Loucy (cell line): Measurements from ENCODE around the gene SLC27A1.
"Not testable (repeated sequence)": the region's sequence is repeated elsewhere in the genome, so short reads cannot be mapped to it uniquely, and the experiment has no call there.

Experiments used
- H2AFZ ChIP-seq: fragments of 200-600 bp; sonication (generic); 2 replicates; pipeline ENCODE4 v1.6.0; 2016; ENCODE audit warnings: antibody characterized with exemption, mild to moderate bottlenecking, low read length, moderate library complexity
- H3F3A ChIP-seq: fragments of 200-600 bp; 2 replicates; pipeline ENCODE4 v1.6.0; 2016; ENCODE audit warnings: antibody characterized with exemption, low read depth, mild to moderate bottlenecking
- H3K27me3 ChIP-seq: fragments of 200-600 bp; sonication (generic); 2 replicates; pipeline ENCODE4 v1.6.1; 2014; ENCODE audit warnings: low read length, mild to moderate bottlenecking; ENCODE audit not compliant: insufficient read depth, poor library complexity, severe bottlenecking
- H3K36me3 ChIP-seq: fragments of 200-600 bp; sonication (generic); 2 replicates; pipeline ENCODE4 v1.6.1; 2016; ENCODE audit warnings: low read length; ENCODE audit not compliant: insufficient read depth
- H3K4me1 ChIP-seq: fragments of 200-600 bp; sonication (generic); 2 replicates; pipeline ENCODE4 v1.5.1; 2014; ENCODE audit warnings: low read length, mild to moderate bottlenecking; ENCODE audit not compliant: insufficient read depth, poor library complexity, severe bottlenecking
- H3K4me2 ChIP-seq: fragments of 200-600 bp; sonication (generic); 2 replicates; pipeline ENCODE4 v1.6.0; 2014; ENCODE audit warnings: antibody characterized with exemption, low read length, low read depth, mild to moderate bottlenecking; ENCODE audit not compliant: poor library complexity, severe bottlenecking
- H3K4me3 ChIP-seq: fragments of 200-600 bp; sonication (generic); 2 replicates; pipeline ENCODE4 v1.5.1; 2014; ENCODE audit warnings: low read length, mild to moderate bottlenecking, mixed read lengths; ENCODE audit not compliant: poor library complexity, severe bottlenecking
- H3K79me2 ChIP-seq: fragments of 200-600 bp; sonication (generic); 2 replicates; pipeline ENCODE4 v1.6.1; 2014; ENCODE audit warnings: low read length; ENCODE audit not compliant: insufficient read depth
- H3K9ac ChIP-seq: fragments of 200-600 bp; sonication (generic); 2 replicates; pipeline ENCODE4 v1.6.0; 2014; ENCODE audit warnings: mild to moderate bottlenecking, low read depth, low read length, moderate library complexity; ENCODE audit not compliant: poor library complexity, severe bottlenecking
- H3K9me2 ChIP-seq: fragments of 200-600 bp; sonication (generic); replicated peaks from 2 replicates; pipeline ENCODE4 v1.6.1; 2016; ENCODE audit warnings: low read depth, low read length, mixed read lengths
- H3K9me3 ChIP-seq: fragments of 200-600 bp; sonication (generic); 2 replicates; pipeline ENCODE4 v1.6.1; 2014; ENCODE audit warnings: mild to moderate bottlenecking, antibody characterized with exemption, low read length, low read depth; ENCODE audit not compliant: insufficient read depth
- H4K20me1 ChIP-seq: fragments of 200-600 bp; sonication (generic); 2 replicates; pipeline ENCODE4 v1.6.0; 2014; ENCODE audit warnings: antibody characterized with exemption, low read length, mild to moderate bottlenecking; ENCODE audit not compliant: insufficient read depth, poor library complexity, severe bottlenecking
- CTCF ChIP-seq: fragments of 200-600 bp; sonication (generic); conservative IDR thresholded peaks from 2 replicates; pipeline ENCODE4 v1.5.1; 2014; ENCODE audit warnings: mild to moderate bottlenecking, antibody characterized with exemption, low read length
- EZH2phosphoT487 ChIP-seq: fragments of 200-600 bp; IDR thresholded peaks from 2 replicates; pipeline ENCODE4 v1.6.1; 2018; ENCODE audit warnings: antibody characterized with exemption, mild to moderate bottlenecking, moderate library complexity, borderline replicate concordance

Gene SLC27A1

DNA sequence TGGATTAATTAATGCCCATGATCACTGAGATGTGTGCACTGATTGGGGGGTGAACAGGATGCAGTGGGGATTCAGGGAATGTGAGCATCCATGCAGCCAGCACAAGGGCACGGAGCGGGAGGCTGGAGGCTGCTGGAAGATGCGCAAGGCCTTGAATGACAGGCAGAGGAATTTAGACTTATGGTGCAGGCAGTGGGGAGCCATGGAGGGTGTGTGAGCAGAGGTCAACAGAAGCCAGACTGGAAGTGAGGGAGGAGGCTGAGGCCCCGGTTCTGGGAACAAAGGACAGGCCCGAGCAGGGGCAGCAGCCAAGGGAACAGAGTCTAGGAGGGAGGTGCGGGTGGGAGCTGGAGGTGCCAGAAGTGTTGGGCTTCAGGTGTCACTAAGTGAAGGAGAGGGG is 77.8 kb downstream of the SLC27A1 start:
- H3K9ac ChIP-seq, result no peak overlapping the region
- H3K9me2 ChIP-seq, result no peaks in the 10 kb centered on the region
- no peaks in the 10 kb centered on the region for H4K20me1 ChIP-seq
- H3K9me3 ChIP-seq, result no peaks in the 10 kb centered on the region
- TF ChIP-seq EZH2phosphoT487 (no peak), CTCF (no peak)
- H3F3A ChIP-seq, result no peaks in the 10 kb centered on the region
- no peak overlapping the region for H3K4me2 ChIP-seq
- no peak overlapping the region for H3K4me3 ChIP-seq
- H3K79me2 ChIP-seq, result no peaks in the 10 kb centered on the region
- no peaks in the 10 kb centered on the region for H3K27me3 ChIP-seq
- no peak overlapping the region for H2AFZ ChIP-seq
- peaks cover 4% of the 10 kb centered on the region for H3K4me1 ChIP-seq
- H3K36me3 ChIP-seq, result no peaks in the 10 kb centered on the region

DNA sequence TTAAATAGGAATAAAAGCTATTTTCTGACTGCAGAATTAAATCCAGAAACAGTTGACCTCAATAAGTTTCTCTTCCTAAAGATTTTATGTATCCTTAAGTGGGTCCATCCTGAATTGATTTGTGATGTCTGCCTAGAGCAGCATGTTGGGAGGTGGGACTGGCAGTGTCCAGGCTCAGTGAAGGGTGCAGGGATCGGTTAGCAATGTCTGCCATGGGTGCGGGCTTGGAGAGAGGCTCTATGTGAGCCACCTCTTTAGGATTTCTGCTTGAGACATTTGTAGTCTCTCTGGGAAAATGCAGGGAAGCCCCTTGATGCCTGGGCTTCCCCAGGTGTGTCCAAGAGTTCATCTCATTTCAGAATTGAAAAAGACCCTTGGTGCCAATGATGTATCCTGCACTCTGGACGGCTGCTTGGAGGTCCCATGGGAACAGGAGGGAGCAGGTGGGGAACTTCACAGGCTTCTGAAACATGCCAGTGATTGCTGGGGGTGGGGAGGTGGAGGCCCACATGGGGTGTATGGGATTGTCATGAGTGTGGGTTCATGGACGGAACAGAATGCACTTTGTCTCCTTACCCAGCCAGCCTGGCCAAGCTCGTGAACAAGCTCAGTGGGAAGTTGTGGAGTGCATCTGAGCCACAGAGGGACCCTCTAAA is 78.9 kb downstream of the SLC27A1 start:
- H3K4me2 ChIP-seq, result no peak overlapping the region
- no peaks in the 10 kb centered on the region for H3K9me2 ChIP-seq
- no peaks in the 10 kb centered on the region for H3K79me2 ChIP-seq
- TF ChIP-seq CTCF (no peak), EZH2phosphoT487 (no peak)
- no peak overlapping the region for H3K4me3 ChIP-seq
- H3K27me3 ChIP-seq, result no peaks in the 10 kb centered on the region
- no peak overlapping the region for H2AFZ ChIP-seq
- no peaks in the 10 kb centered on the region for H4K20me1 ChIP-seq
- H3F3A ChIP-seq, result no peaks in the 10 kb centered on the region
- no peak overlapping the region for H3K9ac ChIP-seq
- H3K36me3 ChIP-seq, result no peaks in the 10 kb centered on the region
- H3K4me1 ChIP-seq, result peaks cover 9% of the 10 kb centered on the region
- H3K9me3 ChIP-seq, result no peaks in the 10 kb centered on the region

- H2AFZ ChIP-seq, result no peak overlapping the region
- no peak overlapping the region for H3K4me3 ChIP-seq
- H3K36me3 ChIP-seq, result no peaks in the 10 kb centered on the region
- H3K4me2 ChIP-seq, result no peak overlapping the region
- H3K9me3 ChIP-seq, result no peaks in the 10 kb centered on the region
- no peaks in the 10 kb centered on the region for H3K9me2 ChIP-seq
- peaks cover 9% of the 10 kb centered on the region for H3K4me1 ChIP-seq
- H3F3A ChIP-seq, result no peaks in the 10 kb centered on the region
- no peaks in the 10 kb centered on the region for H3K27me3 ChIP-seq
- H4K20me1 ChIP-seq, result no peaks in the 10 kb centered on the region
- no peaks in the 10 kb centered on the region for H3K79me2 ChIP-seq
- no peak overlapping the region for H3K9ac ChIP-seq
- TF ChIP-seq EZH2phosphoT487 (no peak), CTCF (no peak)
These were observed 79.8 kb downstream of the SLC27A1 start for GRCh38 chr19:17550076-17550667.

GRCh38 chr19:17552735-17553134 is 82.4 kb downstream of the SLC27A1 start:
- not testable (repeated sequence) for H3F3A ChIP-seq, H3K27me3 ChIP-seq, H3K9me2 ChIP-seq, H3K4me3 ChIP-seq, H3K36me3 ChIP-seq, H3K9me3 ChIP-seq, H4K20me1 ChIP-seq
- peak overlapping the region; percentile 45 for H3K4me2 ChIP-seq
- peak overlapping the region; percentile 29 for H3K9ac ChIP-seq
- peaks cover 22% of the 10 kb centered on the region for H3K79me2 ChIP-seq
- H3K4me1 ChIP-seq, result peaks cover 21% of the 10 kb centered on the region
- H2AFZ ChIP-seq, result 0 out of 2 replicates have a peak overlapping the region, but pooled peaks have one; percentile 25
